ENCODE measurements around the gene C2CD4D.

The C2CD4D gene

GRCh38 chr1:151814971-151815545 lies 24.6 kb downstream of the C2CD4D start:
- DNase-seq (ENCODE audit: low read depth in 2 of 2): no peak

GRCh38 chr1:151814426-151814825 lies 25.2 kb downstream of the C2CD4D start:
- no peak for DNase-seq (ENCODE audit: low read depth in 2 of 2)

- no peak for DNase-seq (ENCODE audit: low read depth in 2 of 2)
Observed at GRCh38 chr1:151813271-151813977, 26.2 kb downstream of the C2CD4D start.

GRCh38 chr1:151811181-151811580 lies 28.4 kb downstream of the C2CD4D start:
- peak in 1 of 2 experiments; percentile 10 for DNase-seq (ENCODE audit: low read depth in 2 of 2)

GRCh38 chr1:151809985-151810556 lies 29.5 kb downstream of the C2CD4D start:
- DNase-seq (ENCODE audit: low read depth in 2 of 2): no peak

- DNase-seq (ENCODE audit: low read depth in 2 of 2): no peak
Observed at GRCh38 chr1:151809290-151809984, 30.2 kb downstream of the C2CD4D start.

GRCh38 chr1:151807766-151808165 lies 31.9 kb downstream of the C2CD4D start:
- no peak for DNase-seq (ENCODE audit: low read depth in 2 of 2)

GRCh38 chr1:151807131-151807530 lies 32.5 kb downstream of the C2CD4D start:
- no peak for DNase-seq (ENCODE audit: low read depth in 2 of 2)

GRCh38 chr1:151806170-151806569 lies 33.5 kb downstream of the C2CD4D start:
- no peak for DNase-seq (ENCODE audit: low read depth in 2 of 2)

- DNase-seq (ENCODE audit: low read depth in 2 of 2): no peak
Observed at GRCh38 chr1:151805066-151805820, 34.4 kb downstream of the C2CD4D start, which contains the start of gene LINGO4. Gene LINGO4 (minus strand): TSS chr1:151805419. CDS start chr1:151802704, 2,715 bp downstream.

GRCh38 chr1:151803915-151804314 lies 35.7 kb downstream of the C2CD4D start:
- no peak for DNase-seq (ENCODE audit: low read depth in 2 of 2)

GRCh38 chr1:151803164-151803563 lies 36.5 kb downstream of the C2CD4D start:
- no peak for DNase-seq (ENCODE audit: low read depth in 2 of 2)

- no peak for DNase-seq (ENCODE audit: low read depth in 2 of 2)
Observed at GRCh38 chr1:151802372-151802771, 37.2 kb downstream of the C2CD4D start.

GRCh38 chr1:151801846-151802245 lies 37.8 kb downstream of the C2CD4D start:
- DNase-seq (ENCODE audit: low read depth in 2 of 2): no peak

- DNase-seq (ENCODE audit: low read depth in 2 of 2): no peak
Observed at GRCh38 chr1:151801310-151801820, 38.3 kb downstream of the C2CD4D start.

GRCh38 chr1:151800830-151801229 lies 38.8 kb downstream of the C2CD4D start:
- no peak for DNase-seq (ENCODE audit: low read depth in 2 of 2)

- no peak for DNase-seq (ENCODE audit: low read depth in 2 of 2)
Observed at GRCh38 chr1:151799179-151800022, 40.2 kb downstream of the C2CD4D start.

GRCh38 chr1:151798571-151798970 lies 41.0 kb downstream of the C2CD4D start:
- no peak for DNase-seq (ENCODE audit: low read depth in 2 of 2)

- DNase-seq (ENCODE audit: low read depth in 2 of 2): no peak
Observed at GRCh38 chr1:151790940-151791651, 48.5 kb downstream of the C2CD4D start.
